ENCODE measurements around the gene SLC47A1.
"Not testable (repeated sequence)": the region's sequence is repeated elsewhere in the genome, so short reads cannot be mapped to it uniquely, and the experiment has no call there.

Gene SLC47A1

DNA sequence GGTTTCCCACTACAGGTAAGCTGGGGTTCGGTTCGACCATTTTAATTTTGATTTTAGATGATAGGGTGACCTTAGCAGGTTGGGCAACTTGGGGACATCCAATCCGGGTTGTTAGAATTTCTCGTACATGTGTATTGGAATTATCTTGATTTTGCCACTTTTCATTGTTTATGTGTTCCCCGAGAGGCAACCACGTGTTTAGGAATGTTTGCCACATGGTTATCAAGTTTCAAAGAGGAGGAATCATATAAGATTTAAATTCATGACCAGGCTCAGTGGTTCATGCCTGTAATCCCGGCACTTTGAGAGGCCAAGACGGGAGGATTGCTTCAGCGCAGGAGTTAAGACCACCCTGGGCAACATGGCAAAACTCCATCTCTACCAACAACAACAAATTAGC is 10.0 kb upstream of the SLC47A1 start:
- no peak for DNase-seq

DNA sequence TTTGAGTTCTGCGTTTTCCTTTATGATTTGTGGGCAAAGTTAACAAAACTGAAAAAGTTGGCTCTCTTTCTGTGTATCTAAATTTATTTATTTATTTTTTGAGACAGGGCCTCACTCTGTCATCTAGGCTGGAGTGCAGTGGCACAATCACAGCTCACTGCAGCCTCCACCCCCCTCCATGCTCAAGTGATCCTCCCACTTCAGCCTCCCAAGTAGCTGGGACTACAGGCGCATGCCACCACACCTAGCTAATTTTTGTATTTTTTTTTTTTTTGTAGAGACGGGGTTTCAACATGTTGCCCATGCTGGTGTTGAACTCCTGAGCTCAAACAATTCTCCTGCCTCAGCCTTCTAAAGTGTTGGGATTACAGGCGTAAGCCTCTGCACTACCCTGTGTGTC is 6.7 kb upstream of the SLC47A1 start:
- DNase-seq: not testable (repeated sequence)

DNA sequence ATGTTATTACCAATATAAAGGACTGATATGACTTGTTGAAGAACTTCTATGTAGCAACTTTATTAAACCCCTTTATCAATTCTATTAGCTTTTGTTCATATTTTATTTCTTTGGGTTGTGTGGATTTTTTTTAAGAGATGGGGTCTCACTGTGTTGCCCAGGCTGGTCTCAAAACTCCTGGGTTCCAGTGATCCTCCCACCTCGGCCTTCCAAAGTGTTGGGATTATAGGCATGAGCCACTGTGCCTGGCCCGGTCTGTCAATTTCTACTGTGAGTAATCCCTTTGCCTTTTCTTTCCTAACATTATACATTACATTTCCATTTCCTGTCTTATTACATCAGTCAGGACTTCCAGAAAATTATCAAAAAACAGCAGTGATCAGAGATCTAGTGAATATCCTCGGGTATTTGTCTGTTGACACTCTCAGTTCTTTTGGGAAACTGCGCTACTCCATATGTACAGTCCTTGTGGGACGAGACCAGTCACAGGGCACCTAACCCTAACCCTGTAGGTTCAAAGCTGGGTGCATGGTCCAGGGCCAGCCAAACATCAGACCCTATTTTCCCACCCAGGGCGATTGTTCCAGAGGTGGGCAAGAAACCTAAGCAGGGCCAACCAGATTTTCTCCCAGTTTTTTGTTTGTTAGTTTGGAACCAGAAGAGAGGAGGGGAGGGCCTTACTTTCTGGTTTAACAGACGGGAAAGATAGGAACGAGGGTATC is 1.7 kb upstream of the SLC47A1 start:
- DNase-seq: no peak

DNA sequence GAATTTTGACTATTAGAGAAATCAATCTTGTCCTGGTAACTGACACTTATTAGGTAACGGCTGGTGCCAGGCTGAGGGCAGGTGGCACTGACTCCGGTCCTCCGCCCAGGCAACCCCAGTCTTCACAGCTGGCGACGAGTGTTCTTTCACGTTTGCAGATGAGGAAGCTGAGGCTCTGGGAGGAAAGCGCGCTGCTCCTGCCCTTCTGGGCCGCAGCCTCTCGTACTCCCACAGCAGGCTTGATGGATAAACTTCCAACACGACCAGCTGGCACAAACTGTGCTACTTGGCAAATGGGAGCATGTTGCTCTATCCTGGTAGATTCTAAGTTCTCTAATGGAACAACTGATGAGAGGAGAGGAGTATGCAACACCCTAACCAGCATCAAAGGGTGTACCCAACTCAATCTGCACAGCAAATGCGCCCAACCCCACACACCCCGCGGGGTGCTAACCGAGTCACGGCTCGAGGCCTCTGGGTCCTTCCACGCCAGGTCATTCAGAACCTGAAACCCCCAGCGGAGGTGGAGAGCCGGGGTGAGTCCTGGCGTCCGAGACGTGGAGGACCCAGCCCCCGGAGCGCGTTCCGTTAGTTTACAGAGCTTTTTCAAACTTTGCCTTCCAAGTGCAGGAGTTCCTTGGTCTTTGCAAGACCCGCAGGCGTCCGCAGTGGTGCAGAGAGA is 477 bp upstream of the SLC47A1 start:
- no peak for DNase-seq

DNA sequence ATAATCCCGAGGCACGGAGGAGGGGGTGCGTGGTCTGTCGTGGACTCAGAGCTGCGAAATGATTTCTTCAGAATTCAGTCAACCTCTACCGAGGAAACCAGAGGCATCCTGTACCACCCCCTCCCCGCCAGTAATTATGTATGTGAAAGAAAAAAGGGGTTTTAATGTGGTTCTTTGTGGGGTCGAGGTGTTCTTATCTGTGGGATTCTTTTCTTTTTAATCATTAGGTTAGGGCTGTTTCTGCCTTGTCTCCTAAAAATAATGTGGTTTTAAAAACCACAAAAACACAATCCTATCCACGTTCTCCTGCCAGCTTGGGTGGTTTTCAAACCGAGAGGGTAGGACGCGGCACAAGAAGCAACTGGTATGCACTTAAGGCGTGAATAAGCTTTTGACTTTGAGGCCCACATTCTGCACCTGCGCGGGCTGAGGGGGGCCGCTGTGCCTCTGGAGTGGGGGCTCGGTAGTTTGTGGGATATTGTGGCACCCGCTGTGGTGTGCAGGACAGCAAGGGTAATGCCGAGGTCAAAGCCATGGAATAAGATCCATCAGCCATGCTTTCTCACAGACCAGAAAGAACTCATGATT is 1.0 kb downstream of the SLC47A1 start:
- no peak for DNase-seq

DNA sequence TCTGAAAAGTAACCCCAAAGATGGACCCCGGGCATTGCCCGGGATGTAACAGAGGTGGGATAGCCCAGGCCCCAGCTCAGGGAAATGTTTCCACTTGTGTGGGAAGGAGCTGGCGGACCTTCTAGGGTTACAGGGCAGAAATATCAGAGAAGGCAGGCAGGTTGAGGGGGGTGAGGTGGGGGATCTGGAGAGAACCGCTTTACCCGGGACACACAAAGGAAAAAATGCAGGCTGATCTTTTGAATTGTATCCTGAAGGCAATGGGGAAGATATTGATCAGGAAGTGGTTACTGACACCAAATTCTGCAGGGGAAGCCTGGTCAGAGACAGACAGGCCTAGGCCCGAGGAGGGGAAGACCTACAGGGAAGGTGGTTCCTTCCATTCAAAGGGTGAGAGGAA is 3.5 kb downstream of the SLC47A1 start:
- no peak for DNase-seq

DNA sequence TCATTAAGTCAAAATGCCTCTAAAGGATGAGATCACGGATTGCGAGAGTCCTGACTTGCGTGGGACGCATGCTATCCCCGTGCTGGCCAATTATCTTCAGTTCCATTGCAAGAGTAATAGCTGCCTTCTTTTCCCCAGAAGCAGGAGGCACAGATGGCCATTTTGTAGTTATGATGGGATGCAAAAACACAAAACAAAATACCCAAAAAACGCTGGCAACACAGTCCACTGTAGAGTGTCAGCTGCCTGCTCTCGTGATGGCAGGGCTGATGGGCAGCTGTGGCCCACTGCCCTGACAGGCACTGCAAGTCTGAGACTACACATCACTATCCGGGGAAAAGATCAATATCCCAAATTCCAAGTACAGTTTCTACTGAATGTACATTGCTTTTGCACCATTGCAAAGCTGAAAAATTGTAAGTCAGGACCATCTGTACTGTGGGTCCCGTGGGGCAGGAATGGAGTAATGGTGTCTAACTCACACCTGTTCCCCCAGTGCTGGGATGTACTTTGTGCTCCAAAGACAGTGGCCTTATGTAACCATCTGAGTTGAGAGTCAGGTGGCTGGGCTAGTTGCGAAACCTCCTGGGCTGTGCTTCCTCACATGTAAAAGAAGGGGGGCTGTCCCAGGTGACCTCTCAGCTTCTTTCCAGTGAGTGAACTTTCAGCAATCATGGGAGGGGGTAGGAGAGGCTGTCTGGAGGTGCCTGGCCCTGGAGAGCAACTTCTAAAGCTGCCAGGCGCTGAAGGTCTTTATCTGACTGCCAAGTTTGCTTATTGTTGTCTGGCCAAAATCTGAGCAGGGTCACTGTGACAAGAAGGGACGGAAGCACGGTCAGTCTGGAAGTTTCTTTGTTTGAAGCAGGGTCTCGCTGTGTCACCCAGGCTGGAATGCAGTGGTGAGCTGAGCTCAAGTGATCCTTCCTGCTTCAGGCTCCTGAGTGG is 4.7 kb downstream of the SLC47A1 start:
- DNase-seq: no peak

DNA sequence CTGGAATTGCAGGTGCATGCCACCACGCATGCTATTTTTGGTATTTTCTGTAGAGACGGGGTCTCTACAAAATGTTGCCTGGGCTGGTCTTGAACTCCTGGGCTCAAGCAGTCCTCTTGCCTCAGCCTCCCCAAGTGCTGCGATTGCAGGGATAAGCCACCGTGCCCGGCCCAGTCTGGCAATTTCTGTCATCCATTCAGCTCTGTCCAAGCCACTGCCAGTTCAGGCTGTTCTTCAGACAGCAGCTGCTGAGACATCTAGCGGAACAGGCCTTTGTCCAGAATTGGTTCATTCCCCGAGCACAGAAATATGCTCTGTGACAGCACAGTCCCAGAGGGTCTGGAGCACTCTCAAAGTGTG is 5.4 kb downstream of the SLC47A1 start:
- DNase-seq: no peak

DNA sequence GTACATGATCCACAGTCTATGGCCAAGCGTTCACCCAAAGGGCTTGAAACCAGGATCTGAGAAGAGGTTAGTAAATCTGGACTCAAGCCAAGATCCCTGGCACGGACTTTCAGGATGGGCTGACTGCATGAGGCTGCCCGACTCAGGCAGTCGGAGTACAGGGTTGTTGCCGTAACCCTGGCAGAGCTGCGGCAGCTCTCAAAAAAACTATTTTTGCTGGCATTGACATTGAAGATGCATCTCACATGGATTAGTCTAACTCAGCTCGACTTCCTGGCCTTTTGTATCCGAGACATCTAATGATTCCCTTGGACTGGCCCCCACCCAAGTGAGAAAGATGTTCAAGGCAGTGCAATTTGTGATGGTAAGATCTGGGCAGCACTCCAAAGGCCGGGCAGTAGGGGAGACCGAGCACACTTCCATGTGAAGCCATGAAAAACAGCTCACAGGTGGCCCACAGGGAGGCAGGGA is 6.2 kb downstream of the SLC47A1 start:
- no peak for DNase-seq

DNA sequence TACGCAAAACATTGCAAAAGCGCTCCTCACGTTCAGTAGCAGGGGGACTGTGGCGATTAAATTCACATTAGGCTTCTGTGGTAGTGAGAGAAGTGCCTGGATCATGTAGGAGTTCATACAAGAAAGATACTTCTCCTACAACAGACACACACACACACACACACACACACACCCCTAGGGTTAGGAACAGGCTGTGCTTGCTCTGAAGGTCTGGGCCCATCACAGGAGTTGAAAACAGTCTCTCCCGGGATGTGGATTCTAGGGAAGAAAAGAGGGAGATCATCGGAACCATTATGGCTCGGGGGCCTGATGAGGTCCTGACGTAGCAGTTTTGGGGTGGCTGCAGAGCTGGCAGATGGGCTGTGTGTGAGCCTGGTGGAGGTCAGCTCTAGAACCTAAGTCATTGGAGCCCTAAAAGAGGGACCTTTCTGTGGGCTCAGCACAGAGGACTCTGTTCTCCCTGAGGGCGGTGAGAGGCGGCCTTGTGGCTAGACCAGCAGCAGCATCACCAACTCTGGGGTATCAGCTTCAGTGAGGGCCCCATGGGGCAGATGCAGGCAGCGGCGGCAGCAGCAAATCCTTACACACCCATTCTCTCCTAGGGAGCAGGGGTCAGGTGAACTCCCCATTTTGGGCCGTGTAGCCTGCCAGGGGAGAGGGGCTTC is 7.2 kb downstream of the SLC47A1 start:
- DNase-seq: no peak

DNA sequence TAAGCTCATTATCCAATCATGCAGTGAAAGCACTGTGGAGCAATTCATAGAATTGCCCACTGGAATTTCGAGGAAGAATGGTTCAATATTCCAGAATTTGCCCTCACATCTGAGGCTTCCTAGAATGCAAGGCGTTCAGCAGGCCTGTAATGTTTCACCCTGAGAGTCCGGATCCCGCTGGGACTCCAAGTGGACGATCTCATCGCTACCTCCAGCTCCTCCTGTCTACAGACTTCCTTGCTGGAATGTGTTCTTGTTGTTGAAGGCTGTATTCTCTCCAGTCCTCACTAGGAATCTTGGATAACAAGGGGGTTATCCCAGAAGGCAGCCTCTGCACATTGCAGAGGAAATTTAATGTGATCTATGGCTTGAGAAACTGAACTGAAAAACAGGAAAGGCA is 7.8 kb downstream of the SLC47A1 start:
- DNase-seq: no peak

DNA sequence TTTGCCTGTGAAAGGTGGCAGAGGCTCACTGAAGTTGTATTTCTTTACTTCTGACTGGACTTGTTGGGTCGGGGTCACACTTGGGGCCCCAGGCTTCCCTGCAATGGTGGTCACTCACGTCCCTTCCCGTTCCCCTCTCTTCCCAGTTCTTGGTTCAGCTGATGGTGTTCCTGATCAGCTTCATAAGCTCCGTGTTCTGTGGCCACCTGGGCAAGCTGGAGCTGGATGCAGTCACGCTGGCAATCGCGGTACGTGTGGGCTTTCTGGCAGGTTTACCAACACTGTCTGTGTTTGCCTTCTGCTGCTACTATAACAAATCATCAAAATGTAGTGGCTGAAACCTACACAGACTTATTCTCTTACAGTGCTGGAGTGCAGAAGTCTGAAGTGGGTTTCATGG is 8.6 kb downstream of the SLC47A1 start:
- DNase-seq: no peak

DNA sequence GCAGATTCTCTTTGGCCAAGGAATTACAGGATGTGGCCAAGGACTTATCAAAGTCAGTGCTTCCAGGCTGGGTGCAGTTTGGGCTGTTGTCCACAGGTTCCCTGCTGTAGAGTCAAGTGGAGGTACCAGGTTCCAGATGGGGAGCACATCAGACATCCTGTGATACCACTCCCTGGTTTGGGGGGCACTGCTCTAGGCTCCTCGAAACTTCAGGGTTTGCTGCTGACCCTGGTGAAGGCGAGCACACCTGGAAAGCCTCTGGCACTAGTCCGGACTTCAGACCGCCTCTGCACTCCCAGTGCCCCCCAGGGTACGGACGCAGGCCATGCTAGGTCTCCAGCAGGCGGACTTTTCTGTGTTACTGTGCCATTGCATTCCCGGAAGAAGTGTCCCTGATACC is 10.7 kb downstream of the SLC47A1 start:
- DNase-seq: no peak

DNA sequence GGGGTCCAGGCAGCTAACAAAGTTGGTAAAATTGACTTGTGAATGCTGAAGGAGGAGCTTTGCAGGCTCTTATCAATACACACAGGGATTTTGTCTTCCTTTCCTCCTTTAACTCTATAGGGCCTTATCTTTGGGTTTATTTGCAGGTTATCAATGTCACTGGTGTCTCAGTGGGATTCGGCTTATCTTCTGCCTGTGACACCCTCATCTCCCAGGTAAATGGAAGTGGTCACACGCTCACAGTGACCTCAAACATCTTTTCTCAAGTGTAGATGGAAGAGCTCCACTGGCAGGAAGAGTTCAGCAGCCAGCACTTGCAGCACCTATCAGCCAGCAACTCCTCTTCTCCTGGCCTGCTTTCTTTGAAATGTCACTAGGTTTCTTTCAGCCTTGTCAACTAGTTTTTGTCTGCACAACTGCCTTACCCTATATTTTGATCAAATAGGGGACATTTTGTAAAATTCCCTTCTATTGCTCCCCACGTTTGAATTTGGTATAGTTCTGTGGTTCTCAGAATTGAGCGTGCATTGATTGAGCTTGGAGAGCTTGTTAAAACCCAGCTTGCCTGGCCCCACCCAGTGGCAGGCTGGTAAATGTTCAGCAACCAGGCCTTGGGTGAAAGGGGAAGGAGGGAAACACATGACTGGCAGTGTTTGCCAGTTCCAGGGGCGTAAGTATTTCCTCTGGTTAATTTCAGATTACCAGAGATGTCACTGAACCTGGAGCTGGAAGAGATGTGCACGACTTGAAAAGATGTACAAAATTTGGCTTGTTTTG is 12.8 kb downstream of the SLC47A1 start:
- no peak for DNase-seq

DNA sequence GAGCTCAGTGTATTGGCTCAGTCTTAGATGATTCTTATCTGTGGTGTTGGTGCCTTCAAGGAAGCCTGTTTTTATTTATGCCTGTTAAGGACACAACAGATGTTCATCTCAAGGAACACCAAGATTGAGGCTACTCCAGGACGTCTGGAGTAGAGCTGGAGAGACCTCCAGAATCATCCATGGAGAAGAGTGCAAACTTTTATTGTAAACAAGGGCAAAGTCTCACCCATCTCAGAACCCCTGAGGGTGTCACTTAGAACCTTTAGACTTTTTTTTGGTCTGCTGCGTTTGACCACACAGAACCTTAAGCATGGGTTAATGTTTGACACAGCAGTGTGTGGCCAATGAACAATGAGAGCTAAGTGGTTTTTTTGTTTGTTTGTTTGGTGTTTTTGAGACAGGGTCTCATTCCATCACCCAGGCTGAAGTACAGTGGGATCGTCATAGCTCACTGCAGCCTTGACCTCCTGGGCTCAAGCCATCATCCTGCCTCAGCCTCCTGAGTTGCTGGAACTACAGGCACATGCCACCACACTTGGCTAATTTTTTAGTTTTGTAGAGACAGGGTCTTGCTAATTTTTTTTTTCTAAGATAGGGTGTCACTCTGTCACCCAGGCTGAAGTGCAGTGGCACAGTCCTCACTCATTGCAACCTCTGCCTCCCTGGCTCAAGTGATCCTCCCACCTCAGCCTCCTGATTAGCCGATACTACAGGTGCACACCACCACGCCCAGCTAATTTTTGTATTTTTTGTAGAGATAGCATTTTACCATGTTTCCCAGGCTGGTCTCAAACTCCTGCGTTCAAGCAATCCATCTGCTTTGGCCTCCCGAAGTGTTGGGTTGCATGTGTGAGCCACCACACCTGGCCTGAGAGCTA is 16.3 kb downstream of the SLC47A1 start:
- DNase-seq: no peak

DNA sequence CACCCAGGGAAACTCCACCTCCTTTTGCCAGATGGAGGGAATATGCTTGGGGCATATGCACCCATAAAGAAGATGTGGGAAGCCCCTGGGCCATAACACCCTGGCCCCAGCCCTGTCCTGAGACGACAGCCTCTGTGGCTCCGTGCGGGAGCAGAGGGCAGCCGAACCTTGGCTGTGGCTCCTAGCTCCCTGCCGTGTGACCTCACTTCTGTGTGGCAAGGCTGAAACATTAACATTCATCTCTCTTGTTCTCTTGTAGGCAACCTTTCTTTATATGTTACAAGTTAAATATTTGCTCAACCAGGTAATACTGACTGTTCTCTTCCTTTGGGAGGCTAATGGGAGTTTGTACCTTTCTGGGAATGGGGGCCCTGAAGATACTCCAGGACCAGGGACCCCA is 17.5 kb downstream of the SLC47A1 start:
- DNase-seq: no peak

DNA sequence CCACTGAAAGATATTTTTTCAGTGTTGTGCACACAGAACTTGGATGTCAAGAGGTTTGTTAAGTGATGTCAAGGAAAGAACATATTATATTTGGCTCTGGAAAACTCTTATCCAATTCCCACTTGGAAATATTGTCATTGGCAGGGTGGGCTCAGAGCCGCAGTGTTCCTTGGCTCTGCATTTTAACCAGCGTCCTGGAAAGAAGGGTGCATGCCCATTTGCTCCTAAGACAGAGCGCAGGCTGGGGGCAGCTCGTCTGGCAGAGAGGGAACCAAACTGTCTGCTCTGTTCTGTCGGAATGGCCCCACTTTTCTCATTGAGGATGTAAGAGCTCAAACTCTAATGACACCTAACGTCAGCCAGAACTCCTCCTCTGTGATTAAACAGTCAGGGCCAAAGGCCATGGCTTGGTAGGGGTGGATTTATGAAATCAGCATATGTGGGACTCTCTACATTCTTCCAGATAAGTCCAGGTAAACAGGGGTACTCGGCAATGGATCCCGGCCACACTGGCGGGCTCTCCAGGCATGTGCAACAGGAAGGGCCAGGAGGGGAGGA is 18.0 kb downstream of the SLC47A1 start:
- DNase-seq: no peak

DNA sequence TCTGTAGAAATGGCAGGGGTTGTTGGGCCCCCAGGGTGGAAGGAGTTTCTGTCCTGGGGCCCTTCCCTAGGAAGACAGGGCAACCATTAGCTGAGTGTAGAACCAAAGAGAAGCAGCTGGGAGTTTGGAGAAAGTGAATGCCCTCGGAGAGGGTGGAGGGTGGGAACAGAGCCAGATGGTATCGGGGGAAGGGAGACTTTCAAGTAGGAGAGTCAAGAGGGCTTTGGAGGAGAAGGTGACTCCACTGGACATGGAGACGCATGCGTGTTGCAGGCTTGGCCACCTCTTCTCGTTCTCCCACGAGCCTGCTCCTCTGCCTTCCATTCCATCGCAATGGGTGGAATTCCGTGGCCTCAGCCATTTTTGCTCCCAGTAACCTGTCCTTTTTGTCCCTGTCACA is 19.4 kb downstream of the SLC47A1 start:
- DNase-seq: no peak

DNA sequence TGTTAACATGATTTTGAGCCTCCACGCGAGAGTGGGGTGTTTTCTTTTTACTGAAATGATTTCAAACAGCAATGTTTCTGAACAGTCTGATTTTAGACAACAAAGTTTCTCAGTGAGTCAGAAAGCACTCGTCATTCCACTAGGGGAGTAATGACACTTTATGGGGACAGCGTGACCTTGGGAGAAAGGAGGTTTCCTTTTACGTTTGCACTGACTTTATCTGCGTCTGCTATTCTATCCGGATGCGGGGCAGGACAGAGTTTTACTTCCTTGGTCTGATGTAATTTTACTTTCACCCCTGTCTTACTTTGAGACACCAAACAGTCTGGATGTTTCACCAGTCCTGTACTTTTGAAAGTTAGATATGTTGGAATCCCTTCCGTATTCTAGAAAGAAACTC is 20.7 kb downstream of the SLC47A1 start:
- DNase-seq: no peak

DNA sequence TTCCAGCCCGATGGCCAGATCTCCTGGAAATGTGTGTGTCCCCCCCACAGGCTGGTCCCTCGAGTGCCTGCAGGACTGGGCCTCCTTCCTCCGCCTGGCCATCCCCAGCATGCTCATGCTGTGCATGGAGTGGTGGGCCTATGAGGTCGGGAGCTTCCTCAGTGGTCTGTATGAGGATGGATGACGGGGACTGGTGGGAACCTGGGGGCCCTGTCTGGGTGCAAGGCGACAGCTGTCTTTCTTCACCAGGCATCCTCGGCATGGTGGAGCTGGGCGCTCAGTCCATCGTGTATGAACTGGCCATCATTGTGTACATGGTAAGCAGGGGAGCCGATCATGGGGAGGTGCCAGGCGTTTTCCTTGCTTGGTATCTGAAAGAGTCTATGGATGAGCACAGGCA is 22.1 kb downstream of the SLC47A1 start:
- no peak for DNase-seq

DNA sequence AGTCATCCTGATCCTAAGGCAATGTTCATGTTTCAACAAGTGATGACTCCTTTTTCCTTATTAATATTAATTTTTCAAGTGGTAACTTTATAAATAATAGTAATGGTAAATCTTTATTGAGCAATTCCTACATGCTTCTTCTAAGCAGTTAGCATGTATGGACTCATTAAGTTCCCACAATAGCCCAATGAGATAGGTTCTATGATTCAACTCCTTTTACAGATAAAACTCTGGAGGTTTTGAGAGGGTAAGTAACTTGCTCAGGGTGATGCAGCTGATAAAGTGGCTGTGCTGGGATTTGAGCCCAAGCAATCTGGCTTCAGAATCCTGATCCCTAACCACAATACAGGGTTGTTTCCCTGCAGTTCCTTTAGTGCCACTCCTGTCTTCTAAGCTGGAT is 25.3 kb downstream of the SLC47A1 start:
- DNase-seq: no peak

Data from activated CD4-positive, CD25-positive, alpha-beta regulatory T cell treated with anti-CD3 and anti-CD28 coated beads, Interleukin-2, amount 50 U/mL, for 72 hours (primary cell).